HG03175 (cell line): ENCODE data around the gene NBEAL2.

Source experiments
- ATAC-seq: cut with Tn5 transposase; IDR thresholded peaks from one replicate; pipeline ENCODE4 v1.9.1; 2021; ENCODE audit warnings: mild to moderate bottlenecking, moderate library complexity; ENCODE audit not compliant: unreplicated experiment

Gene NBEAL2

GRCh38 chr3:46986782-46987310, 7.4 kb downstream of the NBEAL2 start:
- ATAC-seq, result no peak

GRCh38 chr3:46987319-46987742, 7.9 kb downstream of the NBEAL2 start:
- no peak for ATAC-seq

- ATAC-seq, result peak; percentile 83
These were observed 8.4 kb downstream of the NBEAL2 start for GRCh38 chr3:46987743-46988401.

- no peak for ATAC-seq
These were observed 9.2 kb downstream of the NBEAL2 start for GRCh38 chr3:46988616-46989015.

- no peak for ATAC-seq
These were observed 9.8 kb downstream of the NBEAL2 start for GRCh38 chr3:46989146-46989810.

- no peak for ATAC-seq
These were observed 11.3 kb downstream of the NBEAL2 start for GRCh38 chr3:46990573-46991374.

- ATAC-seq, result no peak
These were observed 12.1 kb downstream of the NBEAL2 start for GRCh38 chr3:46991406-46992165.

GRCh38 chr3:46992231-46992630, 12.8 kb downstream of the NBEAL2 start:
- ATAC-seq, result no peak

- no peak for ATAC-seq
These were observed 13.8 kb downstream of the NBEAL2 start for GRCh38 chr3:46993292-46993691.

GRCh38 chr3:46993986-46994385, 14.5 kb downstream of the NBEAL2 start:
- no peak for ATAC-seq

GRCh38 chr3:46994801-46995731, 15.6 kb downstream of the NBEAL2 start:
- no peak for ATAC-seq

- ATAC-seq, result no peak
These were observed 16.6 kb downstream of the NBEAL2 start for GRCh38 chr3:46995901-46996562.

- ATAC-seq, result no peak
These were observed 17.4 kb downstream of the NBEAL2 start for GRCh38 chr3:46996689-46997452.

GRCh38 chr3:46997453-46998091, 18.1 kb downstream of the NBEAL2 start:
- no peak for ATAC-seq

GRCh38 chr3:46998121-46998851, 18.8 kb downstream of the NBEAL2 start:
- no peak for ATAC-seq

- no peak for ATAC-seq
These were observed 19.5 kb downstream of the NBEAL2 start for GRCh38 chr3:46998852-46999515.
